HG03469 (cell line): Measurements from ENCODE around the gene DAGLB.
"Not testable (repeated sequence)": the region's sequence is repeated elsewhere in the genome, so short reads cannot be mapped to it uniquely, and the experiment has no call there.

Experiments used
- ATAC-seq: cut with Tn5 transposase; IDR thresholded peaks from one replicate; pipeline ENCODE4 v1.9.1; 2021; ENCODE audit warnings: mild to moderate bottlenecking, moderate library complexity, moderate number of reproducible peaks; ENCODE audit not compliant: unreplicated experiment

DAGLB gene

GRCh38 chr7:6461946-6462550 lies 14.3 kb upstream of the DAGLB start:
- no peak for ATAC-seq

DNA sequence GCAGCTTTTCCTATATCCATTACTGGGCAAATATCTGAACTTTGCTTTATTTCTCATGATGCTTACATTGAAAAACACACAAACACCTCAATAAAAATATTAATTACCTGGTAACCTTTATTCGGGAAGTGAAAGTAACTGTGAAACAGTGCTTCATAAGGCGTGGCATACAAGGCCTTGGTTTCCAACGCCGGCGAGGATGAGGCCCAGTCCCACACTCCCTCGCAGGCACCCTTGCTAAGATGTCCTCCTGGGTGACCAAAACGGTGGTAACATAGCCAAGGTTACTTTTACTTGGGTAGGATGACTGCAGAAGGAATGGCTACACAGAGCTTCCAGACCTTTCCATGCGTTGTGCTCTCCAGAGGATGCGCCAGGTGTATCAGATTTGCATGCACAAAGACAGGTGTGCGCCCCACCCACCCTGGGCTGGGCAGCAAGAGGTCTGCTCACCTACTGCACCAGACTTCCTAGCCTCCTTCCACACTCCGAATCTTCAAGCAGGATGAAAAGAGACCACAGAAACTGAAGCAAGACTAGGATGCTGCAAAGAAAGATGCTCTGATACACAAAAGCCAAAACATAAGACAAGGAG lies 13.3 kb upstream of the DAGLB start:
- ATAC-seq = no peak

GRCh38 chr7:6460303-6460702 lies 12.5 kb upstream of the DAGLB start:
- no peak for ATAC-seq

GRCh38 chr7:6458676-6459075 lies 10.9 kb upstream of the DAGLB start:
- ATAC-seq = not testable (repeated sequence)

DNA sequence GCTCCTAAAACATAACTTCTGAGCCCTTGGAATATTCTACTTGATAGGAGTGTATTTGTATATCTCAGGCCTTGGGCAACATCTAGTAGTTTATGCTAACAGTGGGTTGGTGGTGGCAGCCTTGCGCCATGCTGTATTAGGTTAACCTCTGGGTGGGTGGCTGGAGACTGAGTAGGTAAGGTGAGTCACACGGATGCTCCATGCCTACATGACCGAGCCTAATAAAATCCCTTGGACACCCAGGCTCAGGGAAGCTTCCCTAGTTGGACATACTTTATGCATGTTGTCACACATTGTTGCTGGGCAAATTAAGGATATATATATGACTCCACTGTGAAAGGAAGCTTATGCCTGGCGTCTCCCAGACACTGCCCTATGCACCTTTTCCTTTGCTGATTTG lies 6.0 kb upstream of the DAGLB start:
- ATAC-seq = no peak

DNA sequence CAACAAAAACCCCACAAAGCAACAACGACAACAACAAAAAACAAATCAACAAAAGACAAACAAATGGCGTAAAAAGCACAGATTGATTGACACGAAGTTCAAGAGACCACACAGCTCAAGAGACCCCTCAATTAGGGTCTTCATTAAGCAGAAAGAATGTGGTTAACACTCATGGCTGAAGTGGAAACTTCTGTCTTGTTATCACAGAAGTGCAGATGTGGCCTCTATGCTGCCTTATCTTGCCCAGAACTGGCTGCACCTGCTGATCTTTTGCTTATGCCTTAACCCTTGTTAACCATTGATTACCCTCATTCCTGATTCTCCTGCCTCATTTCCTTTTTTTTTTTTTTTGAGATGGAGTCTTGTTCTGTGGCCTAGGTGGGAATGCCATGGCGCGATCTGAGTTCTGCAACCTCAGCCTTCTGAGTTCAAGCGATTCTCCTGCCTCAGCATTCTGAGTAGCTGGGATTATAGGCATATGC lies 3.5 kb upstream of the DAGLB start:
- ATAC-seq = no peak

DNA sequence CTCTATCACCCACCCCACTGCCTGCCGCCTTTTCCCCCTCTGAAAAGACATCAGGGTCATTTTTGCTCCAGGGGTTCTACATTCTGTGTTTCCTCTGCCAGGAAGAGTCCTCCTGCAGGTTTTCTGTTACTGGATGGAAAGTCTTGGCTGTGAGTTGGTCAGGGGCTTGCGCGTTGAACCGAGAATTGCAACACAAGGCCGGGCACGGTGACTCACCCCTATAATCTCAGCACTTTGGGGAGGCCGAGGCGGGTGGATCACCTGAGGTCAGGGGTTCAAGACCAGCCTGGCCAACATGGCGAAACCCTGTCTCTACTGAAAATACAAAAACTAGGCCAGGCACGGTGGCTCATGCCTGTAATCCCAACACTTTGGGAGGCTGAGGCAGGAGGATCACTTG lies 2.8 kb upstream of the DAGLB start:
- ATAC-seq = not testable (repeated sequence)

GRCh38 chr7:6449884-6450283 lies 2.1 kb upstream of the DAGLB start:
- ATAC-seq = not testable (repeated sequence)

- no peak for ATAC-seq
Observed at GRCh38 chr7:6448943-6449543, 1.3 kb upstream of the DAGLB start.

DNA sequence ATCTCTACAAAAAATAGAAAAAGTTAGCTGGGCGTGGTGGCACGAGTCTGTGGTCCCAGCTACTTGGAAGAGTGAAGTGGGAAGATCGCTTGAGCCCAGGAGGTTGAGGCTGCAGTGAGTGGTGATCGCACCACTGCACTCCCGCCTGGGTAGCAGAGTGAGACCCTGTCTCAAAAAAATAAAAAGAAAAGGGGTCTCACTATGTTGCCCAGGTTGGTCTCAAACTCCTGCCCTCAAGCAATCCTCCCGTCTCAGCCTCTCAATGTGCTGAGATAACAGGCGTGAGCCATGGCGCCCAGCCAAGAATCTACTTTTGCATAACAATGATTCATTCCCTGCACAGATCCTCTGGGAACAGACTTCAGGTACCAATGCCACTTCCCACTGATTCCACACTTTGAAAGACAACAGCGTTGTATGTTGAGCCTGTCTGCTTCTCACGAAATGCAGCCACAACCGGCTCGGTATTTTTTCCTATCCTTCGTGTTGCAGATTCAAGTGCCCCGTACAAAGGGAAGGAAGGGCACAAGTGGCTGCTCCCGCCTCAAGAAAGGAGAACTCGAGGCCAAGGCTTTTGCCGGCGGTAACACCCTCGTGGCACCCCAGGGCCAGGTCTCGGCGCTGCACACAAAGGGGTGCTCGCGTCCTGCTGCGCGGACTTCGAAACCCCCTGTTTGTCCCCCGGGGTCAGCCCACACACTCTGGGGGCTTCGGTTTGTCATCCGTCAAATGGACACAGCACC lies 745 bp downstream of the DAGLB start:
- ATAC-seq = peak; percentile 12

DNA sequence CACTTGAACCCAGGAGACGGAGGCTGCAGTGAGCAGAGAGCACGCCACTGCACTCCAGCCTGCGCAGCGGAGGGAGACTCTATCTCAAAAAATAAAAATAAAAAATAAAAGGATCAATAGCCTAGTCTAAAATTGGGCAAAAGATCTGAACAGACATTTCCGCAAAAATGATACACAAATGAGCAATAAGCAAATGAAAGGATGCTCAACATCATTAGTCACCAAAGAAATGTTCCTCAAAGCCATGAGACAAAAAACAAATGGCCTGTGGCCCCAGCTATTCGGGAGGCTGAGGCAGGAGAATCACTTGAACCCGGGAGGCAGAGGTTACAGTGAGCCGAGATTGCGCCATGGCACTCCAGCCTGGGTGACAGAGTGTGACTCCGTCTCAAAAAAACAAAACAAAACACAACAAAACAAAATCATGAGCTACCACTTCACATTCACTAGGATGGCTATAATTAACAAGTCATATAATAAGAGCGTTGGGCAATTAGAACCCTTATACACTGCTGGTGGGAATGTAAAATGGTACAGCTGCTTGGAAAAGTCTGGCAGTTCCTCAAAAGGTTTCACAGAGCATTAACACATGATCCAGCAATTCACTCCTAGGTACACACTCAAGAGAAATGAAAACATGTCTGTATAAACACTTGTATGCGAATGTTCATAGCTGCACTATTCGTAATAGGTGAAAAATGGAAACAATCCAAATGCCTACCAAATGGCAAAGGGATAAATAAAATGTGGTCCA lies 3.1 kb downstream of the DAGLB start:
- no peak for ATAC-seq

DNA sequence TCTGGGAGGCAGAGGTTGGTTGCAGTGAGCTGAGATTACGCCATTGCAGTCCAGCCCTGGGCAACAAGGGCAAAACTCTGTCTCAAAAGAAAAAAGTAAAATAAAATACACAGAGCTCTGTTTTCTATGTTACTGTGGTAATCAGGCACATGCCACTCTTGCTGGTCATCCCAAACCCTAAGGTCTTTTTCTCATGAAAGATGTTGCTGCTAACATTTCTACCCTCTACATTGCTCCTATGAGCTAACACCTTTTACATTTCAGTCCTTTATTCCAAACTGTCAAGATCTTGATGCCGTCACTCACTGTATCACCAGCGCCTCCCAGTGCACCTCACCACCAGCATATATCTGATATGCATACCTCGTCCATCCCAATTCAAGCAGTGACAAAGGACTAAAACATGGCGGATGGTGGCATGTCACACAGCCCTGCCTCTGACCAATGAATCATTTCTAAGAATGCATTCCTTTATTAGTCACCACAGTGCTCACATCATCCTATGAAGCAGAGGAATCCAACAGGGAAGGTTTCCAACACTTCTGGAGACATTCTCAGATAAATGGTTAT lies 4.3 kb downstream of the DAGLB start:
- no peak for ATAC-seq

- no peak for ATAC-seq
Observed at GRCh38 chr7:6442114-6442513, 5.6 kb downstream of the DAGLB start.

DNA sequence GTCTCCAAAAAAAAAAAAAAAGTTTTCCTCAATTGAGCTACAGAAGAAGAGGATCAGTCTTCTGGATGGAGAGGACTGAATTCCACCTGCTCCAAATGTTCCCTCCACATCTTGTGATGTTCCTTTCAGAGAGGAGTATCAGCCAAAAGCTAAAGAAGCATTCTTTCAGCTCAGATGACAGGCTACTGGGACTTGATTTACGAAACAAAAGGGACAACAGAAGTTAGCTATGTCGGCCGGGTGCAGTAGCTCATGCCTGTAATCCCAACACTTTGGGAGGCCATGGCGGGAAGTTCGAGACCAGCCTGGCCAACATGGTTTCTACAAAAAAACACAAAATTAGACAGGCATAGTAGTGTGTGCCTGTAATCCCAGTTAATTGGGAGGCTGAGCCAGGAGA lies 7.4 kb downstream of the DAGLB start:
- no peak for ATAC-seq

GRCh38 chr7:6438427-6438826 lies 9.3 kb downstream of the DAGLB start:
- no peak for ATAC-seq

DNA sequence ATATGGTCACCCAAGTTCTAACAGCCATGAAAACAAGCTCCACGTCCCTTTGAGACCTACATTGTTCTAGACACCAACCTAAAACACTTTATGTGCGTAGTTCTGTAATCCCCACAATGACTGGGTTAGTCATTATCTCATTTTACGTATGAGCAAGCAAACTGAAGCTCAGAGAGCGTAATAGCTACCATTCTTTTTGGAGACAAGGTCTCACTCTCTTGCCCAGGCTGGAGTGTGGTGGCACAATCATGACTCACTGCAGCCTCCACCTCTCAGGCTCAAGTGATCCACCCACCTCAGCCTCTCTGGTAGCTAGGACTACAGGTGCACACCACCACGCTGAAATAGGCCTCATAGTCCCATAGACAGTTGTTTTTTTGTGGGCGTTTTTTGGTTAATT lies 10.5 kb downstream of the DAGLB start:
- no peak for ATAC-seq

GRCh38 chr7:6436385-6436685 lies 11.4 kb downstream of the DAGLB start:
- no peak for ATAC-seq

- ATAC-seq = no peak
Observed at GRCh38 chr7:6435486-6436384, 12.0 kb downstream of the DAGLB start.

- no peak for ATAC-seq
Observed at GRCh38 chr7:6433784-6434615, 13.8 kb downstream of the DAGLB start.
